C4-2B (cell line): ENCODE results near the gene CCDC57.

Experiments
- CTCF ChIP-seq: fragments of 450-650 bp; conservative IDR thresholded peaks from 2 replicates; pipeline ENCODE4 v1.5.1; 2017; ENCODE audit warnings: mild to moderate bottlenecking
- ZFX ChIP-seq: fragments of 450-650 bp; IDR thresholded peaks from 2 replicates; pipeline ENCODE4 v1.6.1; 2017

GRCh38 chr17:82153745-82154375 lies 58.8 kb downstream of the CCDC57 start:
- peak; percentile 97 for TF ChIP-seq CTCF
- TF ChIP-seq ZFX: peak; percentile 57; the same call in 1 of the 2 replicates
